ENCODE results near the gene TAF3. TPM values are rescaled to one million over a fixed set of nuclear protein-coding genes. Genes with fewer than 3 reads are reported as not detected.

TAF3 gene, protein sequence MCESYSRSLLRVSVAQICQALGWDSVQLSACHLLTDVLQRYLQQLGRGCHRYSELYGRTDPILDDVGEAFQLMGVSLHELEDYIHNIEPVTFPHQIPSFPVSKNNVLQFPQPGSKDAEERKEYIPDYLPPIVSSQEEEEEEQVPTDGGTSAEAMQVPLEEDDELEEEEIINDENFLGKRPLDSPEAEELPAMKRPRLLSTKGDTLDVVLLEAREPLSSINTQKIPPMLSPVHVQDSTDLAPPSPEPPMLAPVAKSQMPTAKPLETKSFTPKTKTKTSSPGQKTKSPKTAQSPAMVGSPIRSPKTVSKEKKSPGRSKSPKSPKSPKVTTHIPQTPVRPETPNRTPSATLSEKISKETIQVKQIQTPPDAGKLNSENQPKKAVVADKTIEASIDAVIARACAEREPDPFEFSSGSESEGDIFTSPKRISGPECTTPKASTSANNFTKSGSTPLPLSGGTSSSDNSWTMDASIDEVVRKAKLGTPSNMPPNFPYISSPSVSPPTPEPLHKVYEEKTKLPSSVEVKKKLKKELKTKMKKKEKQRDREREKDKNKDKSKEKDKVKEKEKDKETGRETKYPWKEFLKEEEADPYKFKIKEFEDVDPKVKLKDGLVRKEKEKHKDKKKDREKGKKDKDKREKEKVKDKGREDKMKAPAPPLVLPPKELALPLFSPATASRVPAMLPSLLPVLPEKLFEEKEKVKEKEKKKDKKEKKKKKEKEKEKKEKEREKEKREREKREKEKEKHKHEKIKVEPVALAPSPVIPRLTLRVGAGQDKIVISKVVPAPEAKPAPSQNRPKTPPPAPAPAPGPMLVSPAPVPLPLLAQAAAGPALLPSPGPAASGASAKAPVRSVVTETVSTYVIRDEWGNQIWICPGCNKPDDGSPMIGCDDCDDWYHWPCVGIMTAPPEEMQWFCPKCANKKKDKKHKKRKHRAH
- 0.94 and 1.1 TPM in 2 replicates for total RNA-seq (ENCODE audit: low replicate concordance)

DNA sequence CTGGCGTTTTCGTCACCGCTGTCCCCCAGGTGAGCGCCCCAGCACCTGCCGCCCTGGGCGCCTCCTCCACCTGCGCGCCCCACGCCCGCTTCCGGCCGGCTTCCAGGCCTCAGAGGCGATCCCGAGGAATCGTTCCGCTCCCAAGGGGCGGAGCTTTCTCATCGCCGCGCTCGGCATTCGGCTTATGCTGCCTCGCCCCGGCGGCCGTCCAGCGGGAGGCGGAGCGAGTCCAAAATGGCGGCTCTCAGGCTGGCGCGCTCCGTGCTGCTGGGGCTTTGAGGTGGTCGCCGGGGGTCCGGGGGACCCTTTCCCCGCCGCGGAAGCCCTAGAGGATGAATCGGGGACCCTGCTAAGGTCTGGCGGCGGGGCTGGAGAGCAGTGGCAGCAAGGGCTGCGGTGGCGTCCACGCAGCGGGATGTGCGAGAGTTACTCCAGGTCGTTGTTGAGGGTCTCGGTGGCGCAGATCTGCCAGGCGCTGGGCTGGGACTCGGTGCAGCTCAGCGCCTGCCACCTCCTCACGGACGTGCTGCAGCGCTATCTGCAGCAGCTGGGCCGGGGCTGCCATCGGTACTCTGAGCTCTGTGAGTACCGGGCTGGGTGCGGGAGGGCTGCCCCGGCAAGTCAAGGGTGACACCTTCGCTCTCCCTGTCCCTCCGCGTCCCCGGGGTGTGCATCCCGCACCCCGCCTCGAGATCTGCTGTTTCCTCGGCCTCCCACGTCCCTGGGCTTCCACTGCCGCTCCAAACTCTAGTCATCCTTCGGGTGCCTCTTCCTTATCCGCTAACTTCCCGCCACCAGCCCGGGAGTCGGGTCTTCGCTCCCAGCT, at the start of gene TAF3:
TSS of gene TAF3 (plus strand) at position 211 of the 826 bp plus-strand sequence. CDS start at position 416, 205 bp downstream.

DNA sequence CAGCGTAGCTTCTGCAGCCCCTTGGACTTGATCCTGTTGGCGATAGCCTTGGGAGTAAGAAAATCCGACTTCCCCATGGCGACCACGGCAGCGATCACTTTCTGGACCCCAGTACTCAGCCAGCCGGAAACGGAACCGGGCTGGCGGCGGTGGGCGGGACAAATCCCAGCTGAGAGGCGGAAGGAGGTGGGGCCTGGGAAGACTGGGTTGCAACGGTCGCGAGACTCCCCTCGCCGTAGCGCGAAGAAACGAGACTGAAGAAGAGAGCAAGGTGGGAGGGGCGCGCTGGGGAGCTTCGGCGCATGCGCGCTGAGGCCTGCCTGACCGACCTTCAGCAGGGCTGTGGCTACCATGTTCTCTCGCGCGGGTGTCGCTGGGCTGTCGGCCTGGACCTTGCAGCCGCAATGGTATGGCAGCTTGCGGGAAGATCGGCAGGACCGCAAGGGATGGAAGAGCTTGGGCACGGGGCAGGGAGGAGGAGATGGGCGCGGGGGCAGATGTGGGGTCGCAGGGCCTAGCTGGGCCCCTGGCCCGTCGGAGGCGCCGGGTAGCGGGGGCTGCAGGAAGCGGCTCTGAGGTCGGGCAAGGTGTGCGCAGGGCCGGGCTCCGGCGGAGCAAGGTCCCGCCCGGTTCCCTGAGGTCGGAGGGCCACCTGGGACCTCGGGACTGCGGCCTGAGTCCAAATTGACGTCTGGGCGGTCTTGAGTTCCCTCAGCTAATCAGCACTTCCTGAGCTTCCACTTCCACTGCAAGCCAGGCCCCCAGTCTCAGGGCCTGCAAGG, 30.3 kb upstream of the TAF3 start, which contains the start of the genes ATP5F1C and KIN:
TSS of gene ATP5F1C (plus strand) at position 321 of the 782 bp plus-strand sequence. CDS start at position 352, 31 bp downstream.
TSS of gene KIN (minus strand) at position 137 of the 782 bp plus-strand sequence. CDS start at position 77, 60 bp downstream.

DNA sequence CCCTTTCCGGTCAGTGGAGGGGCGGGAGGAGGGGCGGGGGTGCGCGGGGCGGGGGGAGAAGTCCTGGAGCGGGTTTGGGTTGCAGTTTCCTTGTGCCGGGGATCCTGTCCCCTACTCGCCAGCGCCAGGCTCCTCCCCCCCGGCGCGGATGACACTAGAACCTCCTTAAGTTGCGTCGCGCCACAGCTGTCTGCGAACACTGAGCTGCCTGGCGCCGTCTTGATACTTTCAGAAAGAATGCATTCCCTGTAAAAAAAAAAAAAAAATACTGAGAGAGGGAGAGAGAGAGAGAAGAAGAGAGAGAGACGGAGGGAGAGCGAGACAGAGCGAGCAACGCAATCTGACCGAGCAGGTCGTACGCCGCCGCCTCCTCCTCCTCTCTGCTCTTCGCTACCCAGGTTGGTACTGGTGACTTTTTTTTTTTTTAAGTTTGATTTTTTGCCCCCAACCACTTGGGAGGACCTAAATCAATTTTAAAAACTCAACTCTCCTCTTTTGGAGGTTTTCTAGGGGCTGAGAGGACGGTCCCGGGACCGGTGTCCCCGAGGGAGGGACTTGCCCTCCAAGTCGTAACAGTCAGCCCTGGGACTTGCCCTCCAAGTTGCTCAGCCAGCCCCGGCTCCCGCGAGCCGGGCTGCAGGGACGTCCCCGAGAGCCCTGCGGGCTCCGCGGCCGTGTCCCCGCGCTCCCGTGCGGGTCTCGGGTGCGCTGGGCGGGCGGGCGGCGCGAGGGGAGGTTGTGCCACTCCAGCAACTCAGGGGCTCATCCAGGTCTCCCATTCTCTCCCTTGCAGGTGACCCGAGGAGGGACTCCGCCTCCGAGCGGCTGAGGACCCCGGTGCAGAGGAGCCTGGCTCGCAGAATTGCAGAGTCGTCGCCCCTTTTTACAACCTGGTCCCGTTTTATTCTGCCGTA, 236.4 kb downstream of the TAF3 start, which contains the start of gene GATA3:
TSS of gene GATA3 (plus strand) at position 195 of the 914 bp plus-strand sequence. CDS start 968 bp downstream, outside the sequence.

Other genes with a start within 250 kb of the TAF3 start
- gene ITIH5, start 151.5 kb upstream of the TAF3 start, total RNA-seq (ENCODE audit: low replicate concordance), result 0.08 and 3.6 TPM in 2 replicates
- not detected in 2 replicates for gene ITIH2, start 115.2 kb upstream of the TAF3 start, total RNA-seq (ENCODE audit: low replicate concordance)
- gene KIN, start 30.5 kb upstream of the TAF3 start, total RNA-seq (ENCODE audit: low replicate concordance), result 2.3 and 4.1 TPM in 2 replicates
- 155 and 227 TPM in 2 replicates for gene ATP5F1C, start 30.3 kb upstream of the TAF3 start, total RNA-seq (ENCODE audit: low replicate concordance)
- 0.08 TPM in 1 of 2 replicates, not detected in the other for gene GATA3, start 236.2 kb downstream of the TAF3 start, total RNA-seq (ENCODE audit: low replicate concordance)

Data from smooth muscle cell of the coronary artery (primary cell).